ENCODE measurements around the gene TMEM242. TPM values are rescaled to one million over a fixed set of nuclear protein-coding genes. Genes with fewer than 3 reads are reported as not detected.

Gene TMEM242
- total RNA-seq, 4 donors from 2014 or later = 3.5 to 13.6 (median 5.2) TPM

DNA sequence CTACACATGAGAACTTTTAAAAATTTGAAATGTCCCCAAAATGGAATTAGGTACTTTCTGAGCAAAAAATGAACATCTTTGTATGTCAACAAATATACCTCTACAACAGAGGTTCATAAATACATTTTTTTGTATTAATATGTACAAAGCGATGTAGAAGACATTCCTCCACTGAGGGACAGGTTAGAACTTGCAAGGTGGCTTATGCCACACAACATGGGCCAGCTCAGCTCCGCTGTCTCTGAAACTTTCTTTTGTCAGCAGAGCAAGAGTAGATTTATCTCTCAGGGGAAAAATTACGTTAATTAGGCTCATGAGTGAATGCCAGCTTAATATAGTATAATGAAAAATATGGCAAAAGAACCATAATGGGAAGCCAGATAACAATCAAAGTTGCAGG, 10.6 kb upstream of the TMEM242 start:
- ATAC-seq (ENCODE audit: low FRiP score) (no peak), DNase-seq (ENCODE audit: low spot score) (no peak)
- TF ChIP-seq, protein P1, sequence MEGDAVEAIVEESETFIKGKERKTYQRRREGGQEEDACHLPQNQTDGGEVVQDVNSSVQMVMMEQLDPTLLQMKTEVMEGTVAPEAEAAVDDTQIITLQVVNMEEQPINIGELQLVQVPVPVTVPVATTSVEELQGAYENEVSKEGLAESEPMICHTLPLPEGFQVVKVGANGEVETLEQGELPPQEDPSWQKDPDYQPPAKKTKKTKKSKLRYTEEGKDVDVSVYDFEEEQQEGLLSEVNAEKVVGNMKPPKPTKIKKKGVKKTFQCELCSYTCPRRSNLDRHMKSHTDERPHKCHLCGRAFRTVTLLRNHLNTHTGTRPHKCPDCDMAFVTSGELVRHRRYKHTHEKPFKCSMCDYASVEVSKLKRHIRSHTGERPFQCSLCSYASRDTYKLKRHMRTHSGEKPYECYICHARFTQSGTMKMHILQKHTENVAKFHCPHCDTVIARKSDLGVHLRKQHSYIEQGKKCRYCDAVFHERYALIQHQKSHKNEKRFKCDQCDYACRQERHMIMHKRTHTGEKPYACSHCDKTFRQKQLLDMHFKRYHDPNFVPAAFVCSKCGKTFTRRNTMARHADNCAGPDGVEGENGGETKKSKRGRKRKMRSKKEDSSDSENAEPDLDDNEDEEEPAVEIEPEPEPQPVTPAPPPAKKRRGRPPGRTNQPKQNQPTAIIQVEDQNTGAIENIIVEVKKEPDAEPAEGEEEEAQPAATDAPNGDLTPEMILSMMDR (IDR thresholded peaks at IDR 0.05) = no peak

DNA sequence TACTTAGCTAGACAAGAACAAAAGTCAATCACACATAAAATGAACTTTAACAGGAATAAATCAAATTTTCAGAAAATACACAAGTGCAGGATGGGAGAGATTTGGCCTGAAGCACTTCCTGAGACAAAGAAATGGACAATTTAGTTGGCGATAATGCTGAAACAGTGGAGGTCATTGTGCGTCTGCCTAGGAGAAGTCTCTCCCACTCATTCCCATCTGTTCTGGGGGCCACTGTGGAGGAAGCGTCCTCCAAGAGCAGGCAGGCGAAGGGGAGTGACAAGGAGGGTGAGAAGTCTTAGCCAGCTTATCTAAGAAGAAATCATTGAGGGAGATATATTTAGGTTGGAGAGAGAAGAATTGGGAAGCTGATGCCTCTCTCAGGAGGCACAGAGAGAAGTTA, 10.2 kb upstream of the TMEM242 start:
- DNase-seq (ENCODE audit: low spot score) (no peak), ATAC-seq (ENCODE audit: low FRiP score) (no peak)
- TF ChIP-seq, protein P1 (IDR thresholded peaks at IDR 0.05) = no peak

DNA sequence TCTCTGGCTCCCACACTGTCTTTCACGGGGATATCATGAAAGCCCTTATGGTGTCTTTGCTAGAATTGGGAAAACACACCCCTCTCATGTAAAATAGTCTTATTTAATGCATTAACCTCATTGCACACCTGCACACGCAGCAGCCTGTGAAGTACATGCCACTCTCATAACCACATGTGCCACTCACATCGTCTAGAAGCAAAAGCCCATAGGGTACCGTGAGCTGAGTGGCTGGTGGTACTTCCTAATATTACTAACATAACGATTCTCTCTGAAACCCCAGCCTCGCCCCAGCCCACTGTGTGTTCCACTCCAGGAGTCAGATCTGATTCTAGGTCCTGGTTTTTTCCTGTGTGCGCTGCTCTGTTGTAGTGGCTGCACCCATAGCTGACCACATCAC, 9.5 kb upstream of the TMEM242 start:
- ATAC-seq (ENCODE audit: low FRiP score) (no peak), DNase-seq (ENCODE audit: low spot score) (no peak)
- TF ChIP-seq, protein P1 (IDR thresholded peaks at IDR 0.05) = no peak

DNA sequence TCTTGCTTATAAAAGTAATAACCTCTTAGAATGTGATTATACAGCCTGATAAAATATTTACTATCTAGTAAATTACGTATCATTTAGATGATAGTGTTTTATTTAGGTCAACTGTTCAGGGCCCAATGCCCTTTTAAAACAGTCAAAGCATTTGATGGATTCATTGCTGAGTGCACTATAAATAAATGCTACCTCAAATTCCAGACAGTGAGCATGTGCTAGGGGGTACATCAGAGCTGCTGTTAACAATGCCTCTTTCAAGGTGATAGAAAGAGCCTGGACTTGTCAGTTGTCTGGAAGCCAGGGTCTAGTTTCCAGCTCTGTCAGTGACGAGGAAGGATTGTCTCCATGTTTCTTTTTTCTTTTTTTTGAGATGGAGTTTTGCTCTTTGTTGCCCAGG, 7.5 kb upstream of the TMEM242 start:
- ATAC-seq (ENCODE audit: low FRiP score) = no peak
- no peak for DNase-seq (ENCODE audit: low spot score)
- TF ChIP-seq, protein P1 (IDR thresholded peaks at IDR 0.05) = no peak

DNA sequence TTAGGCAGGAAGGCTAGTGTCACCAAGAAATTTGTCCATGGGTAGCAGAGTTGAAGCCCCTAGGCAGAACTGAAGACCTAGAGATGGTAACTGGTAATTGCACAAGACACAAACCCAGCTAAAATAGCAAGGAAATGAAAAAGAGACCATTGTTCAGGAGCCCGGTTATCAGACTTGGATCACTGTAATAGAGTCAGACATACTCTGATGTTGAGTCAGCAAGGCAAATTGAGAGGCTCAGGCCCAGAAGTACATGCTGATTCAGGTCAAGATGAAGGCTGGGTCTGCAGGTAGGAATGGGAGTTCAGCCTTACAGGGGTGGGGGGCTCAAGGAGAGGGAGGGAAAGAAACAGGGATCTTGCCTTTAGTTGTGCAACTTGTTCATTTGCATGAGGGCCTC, 6.5 kb upstream of the TMEM242 start:
- ATAC-seq (ENCODE audit: low FRiP score) (no peak), DNase-seq (ENCODE audit: low spot score) (no peak)
- TF ChIP-seq, protein P1 (IDR thresholded peaks at IDR 0.05) = no peak

DNA sequence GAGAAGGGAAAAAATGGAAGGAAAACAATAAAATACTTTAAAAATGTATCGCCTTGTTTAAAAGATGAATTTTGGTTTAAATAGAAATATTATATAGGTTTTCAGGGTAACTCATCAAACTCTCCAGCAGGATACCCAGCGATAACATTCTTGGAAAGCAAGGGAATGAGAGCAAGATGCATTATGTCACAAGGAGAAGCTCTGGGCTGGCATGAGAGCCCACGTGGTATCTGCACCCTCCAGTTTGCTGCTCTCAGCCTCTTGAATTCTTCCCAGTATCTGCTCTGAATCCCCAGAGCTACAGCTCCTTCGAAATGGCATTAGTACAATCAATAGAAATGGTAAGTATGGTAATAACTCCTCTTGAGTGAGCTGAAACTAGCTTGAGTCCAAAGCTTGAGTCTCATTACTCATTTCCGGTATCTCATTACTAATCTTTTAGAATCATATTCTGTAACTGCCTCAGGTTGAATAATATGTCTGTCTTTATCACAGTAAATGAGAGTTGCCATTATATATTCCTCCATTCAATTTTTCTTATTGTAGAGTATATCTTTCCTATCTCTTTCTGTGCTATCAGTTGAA, 4.9 kb upstream of the TMEM242 start:
- DNase-seq (ENCODE audit: low spot score) = no peak
- ATAC-seq (ENCODE audit: low FRiP score) = no peak
- TF ChIP-seq, protein P1 (IDR thresholded peaks at IDR 0.05) = no peak

DNA sequence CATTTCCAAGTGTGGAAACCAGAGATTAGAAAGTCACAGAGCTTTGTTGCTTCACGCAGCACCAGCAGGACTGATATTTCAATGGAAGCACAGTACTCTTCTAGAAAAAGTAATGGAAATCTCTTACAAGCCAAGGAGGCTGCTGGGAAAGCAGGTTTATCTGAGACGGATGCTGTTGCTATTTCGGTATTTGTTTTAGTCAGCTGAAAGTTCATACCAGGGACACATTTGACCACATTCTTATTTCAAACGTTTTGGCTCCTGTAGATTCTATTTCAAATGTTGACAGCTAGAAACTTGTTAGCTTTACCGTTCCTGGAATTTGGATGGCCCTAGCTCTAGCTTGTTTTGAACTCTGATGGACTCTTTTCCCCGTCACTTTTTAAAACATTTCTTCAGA, 3.7 kb upstream of the TMEM242 start:
- TF ChIP-seq, protein P1 (IDR thresholded peaks at IDR 0.05) = no peak
- ATAC-seq (ENCODE audit: low FRiP score) (no peak), DNase-seq (ENCODE audit: low spot score) (no peak)

Data from omental fat pad (tissue), 4 donors.